ENCODE data around the gene SLC29A2. TPM values are rescaled to one million over a fixed set of nuclear protein-coding genes. Genes with fewer than 3 reads are reported as not detected.

SLC29A2 gene
- total RNA-seq, 1 experiment from 2014 or later: 30.2 TPM

- TF ChIP-seq ESRRA (CRISPR knock-in tag; IDR thresholded peaks at IDR 0.05; ENCODE audit: borderline replicate concordance) (no peak), ZBTB43 (CRISPR knock-in tag; IDR thresholded peaks at IDR 0.05) (peak; percentile 64; the same call in 1 of the 2 replicates)
Observed at GRCh38 chr11:66347425-66348276, 23.9 kb downstream of the SLC29A2 start, which contains the start of gene B4GAT1 (continued).

- Mint-ChIP-seq H3K27ac (no peak overlapping the region), H3K27me3 (ENCODE audit: low read depth) (peaks cover 6% of the 10 kb centered on the region; the same call in 1 of the 2 replicates), H3K4me1 (peaks cover 26% of the 10 kb centered on the region), H3K9me3 (no peaks in the 10 kb centered on the region), H3K36me3 (peaks cover 8% of the 10 kb centered on the region), H3K4me3 (peak overlapping the region; percentile 96)
- ChIA-PET CTCF (interaction anchor here (1.2 to 3.2 kb wide), 6 partner anchors 14 to 92 kb away, joined by 3 to 35 read pairs (median 6); partner anchors contain the start of gene MRPL11), POLR2A (interaction anchor here (0.6 kb wide), 1 partner anchor 10 kb away, joined by 3 read pairs; no protein-coding TSS in a partner anchor)
- DNase-seq (ENCODE audit: low spot score): no peak
- ATAC-seq: no peak
- 0 out of 2 replicates have a peak, but pooled peaks have one; percentile 8 for TF ChIP-seq ETV6 (CRISPR knock-in tag; IDR thresholded peaks at IDR 0.05)
- no peak for TF ChIP-seq ZBTB43 (CRISPR knock-in tag; IDR thresholded peaks at IDR 0.05)
- no peak for TF ChIP-seq FOXJ3 (CRISPR knock-in tag; IDR thresholded peaks at IDR 0.05; ENCODE audit: borderline replicate concordance)
- no peak for TF ChIP-seq GRHL2 (CRISPR knock-in tag; IDR thresholded peaks at IDR 0.05; ENCODE audit: insufficient replicate concordance, severe bottlenecking)
- TF ChIP-seq TCF7 (CRISPR knock-in tag; IDR thresholded peaks at IDR 0.05; ENCODE audit: low read depth): peak; percentile 27; the same call in 1 of the 2 replicates
- TF ChIP-seq ZNF532 (CRISPR knock-in tag; IDR thresholded peaks at IDR 0.05; ENCODE audit: borderline replicate concordance): no peak
- no peak for TF ChIP-seq ERG (CRISPR knock-in tag; IDR thresholded peaks at IDR 0.05)
- no peak; the same call in 1 of the 2 replicates for TF ChIP-seq ARID4B (CRISPR knock-in tag; IDR thresholded peaks at IDR 0.05; ENCODE audit: borderline replicate concordance)
- no peak for TF ChIP-seq ZNF121 (CRISPR knock-in tag; IDR thresholded peaks at IDR 0.05)
- TF ChIP-seq SMAD3 (CRISPR knock-in tag; IDR thresholded peaks at IDR 0.05; ENCODE audit: borderline replicate concordance): no peak
- TF ChIP-seq FOXK1 (CRISPR knock-in tag; IDR thresholded peaks at IDR 0.05): 0 out of 2 replicates have a peak, but pooled peaks have one; percentile 13
- peak; percentile 64; the same call in 1 of the 2 replicates for TF ChIP-seq MAX (CRISPR knock-in tag; IDR thresholded peaks at IDR 0.05)
- 0 out of 2 replicates have a peak, but pooled peaks have one; percentile 43 for TF ChIP-seq ZNF281 (CRISPR knock-in tag; IDR thresholded peaks at IDR 0.05)
Observed at GRCh38 chr11:66346476-66347424, 24.8 kb downstream of the SLC29A2 start.

All from WTC11 (cell line).